ENCODE measurements around the gene METTL17. TPM values are rescaled to one million over a fixed set of nuclear protein-coding genes. Genes with fewer than 3 reads are reported as not detected.
"Not testable (repeated sequence)": the region's sequence is repeated elsewhere in the genome, so short reads cannot be mapped to it uniquely, and the experiment has no call there.

METTL17 gene
- total RNA-seq, 1 donor from 2014 or later, result 63.5 TPM

DNA sequence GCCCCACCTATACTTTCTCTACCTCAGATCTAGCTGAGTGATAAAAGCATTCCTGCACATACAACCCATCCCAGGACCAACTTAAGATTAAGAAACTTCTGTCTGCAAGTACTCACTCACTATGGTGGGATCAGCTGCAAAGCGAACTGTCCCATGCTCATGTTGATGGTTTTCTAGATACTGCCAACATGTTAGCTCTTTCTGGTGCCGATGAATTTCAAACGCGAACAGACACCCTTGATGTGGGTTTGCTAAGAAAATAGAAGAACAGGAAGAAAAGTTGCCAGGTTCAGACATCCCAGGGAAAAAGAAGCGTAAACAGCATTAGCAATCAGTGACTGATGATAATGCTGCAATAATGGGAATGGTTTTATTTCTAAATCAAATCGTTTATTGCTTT is 7.8 kb downstream of the METTL17 start:
- no peak for DNase-seq (ENCODE audit: low read depth)
- TF ChIP-seq, protein P1, sequence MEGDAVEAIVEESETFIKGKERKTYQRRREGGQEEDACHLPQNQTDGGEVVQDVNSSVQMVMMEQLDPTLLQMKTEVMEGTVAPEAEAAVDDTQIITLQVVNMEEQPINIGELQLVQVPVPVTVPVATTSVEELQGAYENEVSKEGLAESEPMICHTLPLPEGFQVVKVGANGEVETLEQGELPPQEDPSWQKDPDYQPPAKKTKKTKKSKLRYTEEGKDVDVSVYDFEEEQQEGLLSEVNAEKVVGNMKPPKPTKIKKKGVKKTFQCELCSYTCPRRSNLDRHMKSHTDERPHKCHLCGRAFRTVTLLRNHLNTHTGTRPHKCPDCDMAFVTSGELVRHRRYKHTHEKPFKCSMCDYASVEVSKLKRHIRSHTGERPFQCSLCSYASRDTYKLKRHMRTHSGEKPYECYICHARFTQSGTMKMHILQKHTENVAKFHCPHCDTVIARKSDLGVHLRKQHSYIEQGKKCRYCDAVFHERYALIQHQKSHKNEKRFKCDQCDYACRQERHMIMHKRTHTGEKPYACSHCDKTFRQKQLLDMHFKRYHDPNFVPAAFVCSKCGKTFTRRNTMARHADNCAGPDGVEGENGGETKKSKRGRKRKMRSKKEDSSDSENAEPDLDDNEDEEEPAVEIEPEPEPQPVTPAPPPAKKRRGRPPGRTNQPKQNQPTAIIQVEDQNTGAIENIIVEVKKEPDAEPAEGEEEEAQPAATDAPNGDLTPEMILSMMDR (conservative IDR thresholded peaks at IDR 0.05; ENCODE audit: low read depth, low read length), result no peak
- no peak overlapping the region for H3K4me3 ChIP-seq (ENCODE audit: low read depth, low read length)

DNA sequence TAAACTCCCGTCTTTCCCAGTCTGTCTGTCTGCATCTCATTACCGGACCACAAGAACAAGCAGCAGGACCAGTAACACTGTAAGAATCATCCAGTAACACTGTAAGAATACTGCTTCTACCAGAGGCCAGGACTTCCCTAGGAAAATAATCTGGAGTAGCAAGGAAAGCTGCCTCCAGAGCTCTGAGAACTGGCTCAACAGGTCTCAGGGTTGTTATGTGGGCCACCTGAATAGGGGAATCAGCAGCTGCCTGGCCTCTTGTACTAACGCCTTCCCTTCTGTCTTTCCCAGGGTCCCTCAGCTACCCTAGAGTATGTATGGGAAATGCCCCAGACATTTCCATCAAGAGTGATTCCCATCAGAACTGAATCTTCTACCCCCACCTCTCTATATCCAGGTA is 8.4 kb downstream of the METTL17 start:
- TF ChIP-seq, protein P1 (conservative IDR thresholded peaks at IDR 0.05; ENCODE audit: low read depth, low read length), result no peak
- DNase-seq (ENCODE audit: low read depth), result no peak
- no peak overlapping the region for H3K4me3 ChIP-seq (ENCODE audit: low read depth, low read length)

DNA sequence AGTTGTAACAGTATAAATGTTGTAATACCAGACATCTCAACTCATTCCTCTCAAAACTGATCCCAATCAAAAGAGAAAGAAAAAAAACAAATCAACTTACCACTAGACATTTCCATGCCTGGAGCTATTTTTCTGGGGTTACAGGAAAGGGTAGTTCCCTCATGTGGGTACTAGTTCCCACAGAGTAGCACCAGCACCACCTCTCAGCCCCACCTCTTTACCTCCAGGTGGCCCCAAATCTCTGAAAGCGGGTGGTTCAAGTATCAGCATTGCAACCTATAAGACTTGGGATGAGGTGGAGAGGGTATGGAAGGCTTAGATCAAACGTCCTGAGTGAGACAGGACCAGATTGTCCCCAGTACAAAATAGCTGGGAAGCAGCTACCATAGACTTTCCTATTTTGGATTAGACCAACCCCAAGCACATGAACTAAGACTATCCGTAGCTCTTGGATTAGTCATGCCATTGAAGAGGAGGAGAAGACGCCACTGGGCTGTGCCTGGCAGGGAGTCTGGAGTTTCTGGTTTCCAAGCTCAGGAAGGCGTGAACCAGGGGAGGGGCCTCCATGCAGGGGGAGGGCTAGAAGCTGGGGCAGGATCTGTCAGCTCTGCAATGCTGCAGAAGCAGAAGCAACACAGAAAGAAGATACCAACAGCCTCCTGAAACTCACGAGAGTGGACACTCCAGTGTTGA is 9.0 kb downstream of the METTL17 start, which contains the start of gene SLC39A2:
SLC39A2 (plus strand) TSS at position 620 of the 693 bp plus-strand sequence. CDS start 154 bp downstream, outside the sequence.
- DNase-seq (ENCODE audit: low read depth), result no peak
- H3K4me3 ChIP-seq (ENCODE audit: low read depth, low read length), result no peak within 1 kb of the TSS
- TF ChIP-seq, protein P1 (conservative IDR thresholded peaks at IDR 0.05; ENCODE audit: low read depth, low read length), result no peak

DNA sequence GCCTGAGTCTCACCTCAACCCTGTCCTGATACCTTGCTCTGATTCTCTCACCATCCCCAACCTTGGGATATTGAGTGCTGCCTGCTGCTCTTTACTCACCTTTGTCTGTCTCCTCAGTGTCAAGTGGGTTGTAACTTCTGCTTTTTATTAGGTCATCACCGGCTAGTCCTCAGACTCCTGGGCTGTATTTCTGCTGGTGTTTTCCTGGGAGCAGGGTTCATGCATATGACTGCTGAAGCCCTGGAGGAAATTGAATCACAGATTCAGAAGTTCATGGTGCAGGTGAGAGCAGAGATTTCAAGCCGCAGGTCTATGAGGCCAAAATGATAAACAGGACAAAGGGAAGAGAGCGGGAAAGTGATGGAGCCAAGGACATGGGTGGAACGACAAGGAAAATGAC is 9.8 kb downstream of the METTL17 start:
- TF ChIP-seq, protein P1 (conservative IDR thresholded peaks at IDR 0.05; ENCODE audit: low read depth, low read length), result no peak
- H3K4me3 ChIP-seq (ENCODE audit: low read depth, low read length), result no peak overlapping the region
- DNase-seq (ENCODE audit: low read depth), result no peak

DNA sequence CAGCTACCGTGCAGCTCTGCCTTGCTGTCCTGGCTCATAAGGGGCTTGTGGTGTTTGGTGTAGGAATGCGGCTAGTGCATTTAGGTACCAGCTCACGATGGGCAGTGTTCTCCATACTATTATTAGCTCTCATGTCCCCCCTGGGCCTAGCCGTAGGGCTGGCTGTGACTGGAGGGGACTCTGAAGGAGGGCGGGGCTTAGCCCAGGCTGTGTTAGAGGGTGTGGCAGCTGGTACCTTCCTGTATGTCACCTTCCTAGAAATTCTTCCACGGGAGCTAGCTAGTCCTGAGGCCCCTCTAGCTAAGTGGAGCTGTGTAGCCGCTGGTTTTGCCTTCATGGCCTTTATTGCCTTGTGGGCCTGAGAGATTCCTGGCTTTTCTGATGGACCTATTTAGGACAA is 11.4 kb downstream of the METTL17 start:
- no peak for DNase-seq (ENCODE audit: low read depth)
- TF ChIP-seq, protein P1 (conservative IDR thresholded peaks at IDR 0.05; ENCODE audit: low read depth, low read length), result no peak
- H3K4me3 ChIP-seq (ENCODE audit: low read depth, low read length), result no peak overlapping the region

DNA sequence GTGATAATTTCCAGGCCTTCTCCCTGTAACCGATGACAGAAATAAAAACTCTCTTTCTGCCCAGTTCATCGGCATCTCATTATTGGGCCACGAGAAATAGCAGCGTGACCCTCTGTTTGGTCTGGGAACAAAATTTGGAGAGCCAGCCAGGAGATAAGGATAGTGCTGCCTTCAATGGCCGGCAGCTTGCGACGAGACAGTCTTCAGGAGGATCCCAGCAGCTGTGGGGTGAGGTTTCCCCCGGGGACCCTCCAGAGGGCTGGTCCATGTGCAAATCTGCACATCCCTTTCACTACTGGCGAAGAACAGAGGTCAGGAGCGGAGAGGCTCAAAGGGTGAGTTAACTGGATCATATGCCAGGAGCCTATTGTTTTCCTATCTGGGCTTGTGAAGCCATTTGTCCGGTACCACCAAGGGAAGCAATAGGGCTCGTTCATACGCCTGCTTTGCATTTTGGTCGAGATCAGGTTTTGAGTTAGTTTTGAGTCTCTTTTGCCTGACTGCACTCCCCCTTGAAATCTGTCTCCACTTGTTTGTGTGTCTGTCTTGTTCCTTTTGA is 14.1 kb downstream of the METTL17 start:
- no peak overlapping the region for H3K4me3 ChIP-seq (ENCODE audit: low read depth, low read length)
- TF ChIP-seq, protein P1 (conservative IDR thresholded peaks at IDR 0.05; ENCODE audit: low read depth, low read length), result no peak
- no peak for DNase-seq (ENCODE audit: low read depth)

DNA sequence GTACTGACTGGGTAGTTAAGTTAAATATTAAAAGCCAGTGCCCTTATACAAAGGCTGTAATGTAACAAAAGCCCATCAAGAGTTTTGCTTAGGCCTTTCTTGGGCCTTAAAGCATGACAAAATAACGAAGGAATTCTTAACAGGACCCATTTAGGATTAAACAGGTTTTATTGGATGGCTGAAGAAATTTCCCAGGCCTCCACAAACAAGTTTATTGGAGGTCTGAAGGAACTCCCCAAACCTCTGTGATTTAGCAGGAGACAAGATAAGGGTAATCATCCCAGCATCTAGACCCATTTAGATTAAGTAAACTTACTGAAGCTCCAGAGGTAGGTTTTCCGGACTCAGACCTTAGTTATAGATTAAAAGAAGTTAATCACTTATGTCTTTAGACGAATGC is 19.9 kb downstream of the METTL17 start:
- not testable (repeated sequence) for DNase-seq (ENCODE audit: low read depth); H3K4me3 ChIP-seq (ENCODE audit: low read depth, low read length)
